NCI-H2107 (cell line): Measurements from ENCODE around the gene TOPBP1.
"Not testable (repeated sequence)": the region's sequence is repeated elsewhere in the genome, so short reads cannot be mapped to it uniquely, and the experiment has no call there.

Source experiments
- DNase-seq: peaks from one replicate; lab custom pipeline; 2025; lab: John Stamatoyannopoulos, UW

The TOPBP1 gene

DNA sequence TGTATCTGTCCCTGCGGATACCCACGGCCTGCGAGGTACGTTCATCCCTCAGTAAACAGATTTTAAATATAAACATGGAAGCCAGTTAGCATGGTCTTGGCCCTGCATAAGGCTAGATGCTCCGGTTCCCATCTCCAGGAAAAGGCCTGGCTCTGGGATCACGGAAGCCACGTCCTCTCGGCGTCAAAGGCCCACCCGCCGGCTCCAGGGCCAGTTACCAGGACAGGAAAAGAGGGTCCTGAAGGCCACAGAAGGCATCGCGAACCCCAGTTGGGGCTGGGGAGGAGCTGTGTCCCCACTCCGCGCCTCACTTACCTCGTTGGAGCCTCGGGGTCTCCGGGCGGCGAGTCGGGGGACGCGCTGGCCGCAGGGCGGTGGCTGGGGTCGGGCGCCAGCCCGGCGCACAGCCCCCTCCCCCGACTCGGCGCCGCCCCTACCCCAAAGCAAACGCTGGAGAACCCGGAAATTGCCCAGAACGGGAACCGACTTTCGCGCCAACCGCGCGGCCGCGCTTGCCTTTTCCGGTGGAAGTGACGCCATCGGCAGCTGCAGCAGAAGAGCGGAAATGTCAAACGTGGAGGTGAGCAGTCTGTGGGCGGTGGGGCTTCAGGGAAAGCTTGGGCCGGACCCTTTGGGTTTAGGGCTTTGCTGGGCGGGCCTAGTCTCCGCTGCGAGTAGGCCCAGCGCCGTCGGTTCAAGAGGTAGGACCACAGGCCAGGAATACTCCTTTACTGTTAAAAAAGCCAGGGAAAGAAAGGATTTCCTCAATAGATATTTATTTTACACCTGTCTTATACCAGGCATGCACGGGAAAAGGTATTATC lies at the start of gene TOPBP1:
TSS of gene TOPBP1 (minus strand) at position 488 of the 824 bp plus-strand sequence. CDS start 814 bp downstream, outside the sequence.
- peak; percentile 75 for DNase-seq

DNA sequence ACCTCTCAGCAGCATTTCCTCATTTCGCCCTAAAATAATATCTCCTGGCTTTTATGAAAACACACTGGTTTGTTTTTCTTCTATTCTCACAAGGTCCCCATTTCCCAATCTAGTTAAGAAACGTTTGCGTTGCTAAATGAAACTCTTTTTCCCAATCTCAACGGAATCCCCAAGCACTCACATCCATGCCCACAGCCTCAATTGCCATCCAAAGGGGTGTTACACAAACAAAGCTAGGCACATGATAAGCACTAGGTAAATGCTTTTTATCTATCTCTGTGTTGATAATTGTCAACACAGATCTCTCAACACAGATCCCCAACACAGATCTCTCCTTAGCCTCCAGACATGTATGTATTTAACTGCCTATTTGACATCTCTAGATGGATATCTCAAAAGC lies 49.3 kb upstream of the TOPBP1 start:
- no peak for DNase-seq

DNA sequence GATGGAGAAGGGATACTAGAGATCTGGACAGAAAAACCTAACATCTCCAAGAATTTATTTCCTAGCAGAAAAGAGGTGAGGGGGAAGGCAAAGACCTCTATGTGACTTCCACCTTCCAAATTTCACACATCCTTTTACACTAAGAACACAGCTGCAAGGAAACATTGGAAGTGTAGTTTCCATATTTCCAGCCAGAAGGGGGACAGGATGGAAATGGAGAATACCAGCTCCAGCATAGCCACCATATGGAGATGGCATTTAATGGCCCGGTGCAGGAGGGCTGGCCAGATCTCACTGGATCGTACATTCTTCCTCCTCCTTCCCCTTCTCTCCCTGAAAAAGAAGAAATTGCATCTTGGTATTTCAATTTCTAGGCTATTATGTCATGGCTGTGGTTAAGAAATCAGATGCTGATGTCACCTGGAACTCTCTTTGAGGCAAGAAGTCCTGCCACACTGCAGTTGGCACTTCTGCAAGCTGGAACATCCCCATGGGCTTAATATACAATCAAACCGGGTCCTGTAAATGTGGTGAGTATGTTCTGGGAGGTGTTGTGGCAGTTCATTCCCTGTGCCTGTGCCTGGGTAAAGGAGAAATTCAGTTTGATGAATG lies 47.5 kb upstream of the TOPBP1 start:
- DNase-seq = no peak

DNA sequence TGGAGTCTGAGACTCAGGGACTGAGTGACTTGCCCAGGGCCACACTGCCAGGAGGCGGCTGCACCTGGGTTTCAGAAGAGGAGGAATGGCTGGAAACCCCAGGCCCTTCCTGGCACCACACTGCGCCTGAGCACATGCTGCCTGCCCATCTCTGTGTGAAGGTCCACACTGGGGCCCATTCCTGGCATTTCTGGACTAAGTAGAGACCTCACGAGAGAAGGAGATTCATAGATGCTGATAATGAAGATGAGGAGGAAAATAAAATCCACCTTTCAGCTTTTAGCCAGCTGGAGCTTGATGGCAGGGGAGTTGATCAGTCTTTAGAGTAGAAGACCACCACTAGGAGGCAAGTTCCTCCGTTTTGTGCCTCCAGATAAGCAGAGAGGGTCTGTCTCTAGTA lies 44.3 kb upstream of the TOPBP1 start:
- no peak for DNase-seq

DNA sequence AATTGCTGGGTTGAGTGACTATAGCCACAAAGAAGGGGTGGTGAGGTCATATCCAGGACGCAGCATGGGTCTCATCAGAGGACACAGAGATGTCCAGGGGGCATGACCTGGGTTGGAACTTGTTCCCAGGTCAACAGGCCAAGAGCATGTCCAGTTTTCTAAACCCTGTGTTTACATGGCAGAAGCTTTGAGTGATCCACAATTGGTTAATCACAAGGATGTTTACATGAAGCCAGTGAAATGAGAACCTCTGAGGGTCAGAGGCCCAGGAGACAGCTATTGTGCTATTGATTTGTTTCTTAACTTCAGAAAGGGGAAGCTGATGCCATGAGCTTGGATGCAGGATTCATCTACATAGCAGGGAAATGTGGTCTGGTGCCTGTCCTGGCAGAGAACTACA lies 42.2 kb upstream of the TOPBP1 start:
- no peak for DNase-seq

DNA sequence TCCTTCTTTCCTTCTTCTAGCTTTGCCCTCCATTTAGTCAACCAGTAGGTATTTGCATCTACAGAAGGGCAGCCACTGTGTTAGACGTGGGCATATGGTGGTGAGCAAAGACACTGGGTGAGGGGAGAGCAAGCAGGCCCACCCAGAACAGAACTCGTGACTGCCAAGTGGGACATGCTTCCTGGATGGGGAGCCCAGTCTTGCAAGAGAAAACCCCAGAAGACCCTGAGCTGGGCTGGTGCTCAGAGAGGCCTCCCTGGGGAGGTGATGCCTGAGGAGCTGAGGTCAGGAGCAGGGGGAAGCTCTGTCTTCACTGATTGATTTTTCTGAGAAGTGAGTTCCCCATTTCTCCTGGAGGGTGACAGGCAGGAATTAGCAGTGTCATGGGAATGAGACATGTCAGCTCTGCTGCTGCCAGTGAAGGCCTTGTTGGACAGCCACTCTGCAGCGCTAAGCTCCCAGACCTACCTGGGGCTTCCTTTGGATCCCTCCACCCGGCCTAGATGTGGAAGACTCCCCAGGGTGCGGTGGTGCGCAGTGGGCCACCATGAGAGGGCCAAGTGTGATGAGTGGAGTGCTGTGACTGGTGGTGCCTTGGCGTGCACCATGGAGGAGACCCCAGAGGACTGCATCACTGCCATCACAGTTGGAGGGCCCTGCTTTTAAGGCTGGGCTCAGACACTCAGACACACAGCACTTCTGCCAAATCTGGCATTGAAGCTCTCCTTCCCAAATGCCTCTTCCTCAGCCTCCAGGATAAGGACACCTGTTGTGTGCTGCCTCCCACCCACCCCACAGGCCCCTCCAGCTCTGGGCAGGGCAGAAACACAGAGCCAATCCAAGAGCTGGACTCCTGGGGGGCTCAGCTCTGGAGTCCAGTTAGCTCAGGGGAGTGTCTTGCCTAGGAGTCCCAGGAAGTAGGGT lies 40.0 kb upstream of the TOPBP1 start:
- DNase-seq = no peak

DNA sequence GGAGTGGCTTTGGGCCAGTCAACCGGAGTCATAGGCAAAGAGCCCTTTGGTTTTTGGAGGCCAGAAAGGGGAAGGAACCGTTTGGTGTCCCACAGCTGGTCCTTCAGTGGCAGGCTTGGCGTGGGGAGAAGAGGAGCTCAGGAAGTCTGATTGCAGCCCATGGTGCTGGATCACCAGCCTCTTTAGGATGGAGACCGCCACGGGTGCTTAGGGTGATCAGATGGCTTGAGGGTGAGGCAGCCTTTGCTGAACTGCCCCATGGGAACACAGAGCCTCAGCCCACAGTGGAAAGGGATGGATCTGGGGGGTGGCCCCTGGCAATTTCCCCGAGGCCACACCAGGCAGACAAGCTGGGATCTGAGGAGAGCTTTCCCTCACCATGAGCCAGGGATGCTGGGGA lies 38.6 kb upstream of the TOPBP1 start:
- DNase-seq = no peak

DNA sequence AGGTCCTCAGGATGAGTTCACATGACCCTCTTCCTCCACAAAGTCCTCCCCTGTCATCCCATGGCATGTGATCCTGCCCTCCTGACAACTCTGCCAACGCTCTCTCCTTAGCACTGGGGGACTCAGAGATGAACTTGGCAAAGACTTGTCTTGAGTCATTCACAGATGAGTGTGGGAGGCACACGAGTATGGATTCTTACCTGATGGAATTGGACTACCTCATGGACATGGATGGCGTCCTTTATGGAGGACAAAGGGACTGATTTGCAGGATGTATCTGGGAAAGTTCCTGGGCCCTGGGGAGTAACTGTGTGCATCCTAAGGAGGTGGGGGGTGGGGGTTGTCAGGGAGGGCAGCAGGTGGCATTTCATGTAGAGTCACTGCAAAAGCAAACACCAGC lies 38.2 kb upstream of the TOPBP1 start:
- no peak for DNase-seq

DNA sequence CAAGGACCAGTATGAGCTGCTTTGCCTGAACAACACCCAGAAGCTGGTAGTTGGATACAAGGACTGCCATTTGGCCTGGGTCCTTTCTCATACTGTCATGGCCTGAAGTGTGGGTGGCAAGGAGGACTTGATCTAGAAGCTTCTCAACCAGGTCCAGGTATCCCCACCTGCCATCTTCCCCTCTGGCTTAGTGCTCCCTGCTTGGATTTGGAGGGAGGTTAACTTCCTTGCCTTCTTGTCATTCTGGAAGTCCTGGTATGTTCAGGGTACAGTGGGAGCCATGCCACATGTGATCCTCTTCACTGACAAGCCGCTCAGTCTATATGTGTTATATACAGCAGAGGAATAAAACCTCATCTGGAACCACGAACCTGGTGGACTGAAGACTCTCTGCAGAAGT lies 37.7 kb upstream of the TOPBP1 start:
- DNase-seq = no peak

DNA sequence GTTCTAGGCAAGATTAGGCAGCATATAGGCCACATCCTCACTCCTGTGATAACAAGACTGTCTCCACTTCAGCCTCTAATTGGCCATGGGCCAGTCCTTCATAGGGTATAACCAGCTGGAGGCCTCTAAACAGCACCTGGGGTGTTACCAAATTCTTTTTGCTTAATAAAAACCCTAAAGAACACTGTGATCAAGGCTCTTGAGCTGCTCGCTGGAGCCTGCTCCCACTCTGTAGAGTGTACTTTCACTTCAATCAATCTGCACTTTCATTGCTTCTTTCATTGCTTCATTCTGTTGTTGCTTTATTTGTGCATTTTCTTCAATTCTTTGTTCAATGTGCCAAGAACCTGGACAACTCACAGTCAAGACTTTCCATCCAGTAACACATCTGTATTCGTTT lies 36.2 kb upstream of the TOPBP1 start:
- no peak for DNase-seq

DNA sequence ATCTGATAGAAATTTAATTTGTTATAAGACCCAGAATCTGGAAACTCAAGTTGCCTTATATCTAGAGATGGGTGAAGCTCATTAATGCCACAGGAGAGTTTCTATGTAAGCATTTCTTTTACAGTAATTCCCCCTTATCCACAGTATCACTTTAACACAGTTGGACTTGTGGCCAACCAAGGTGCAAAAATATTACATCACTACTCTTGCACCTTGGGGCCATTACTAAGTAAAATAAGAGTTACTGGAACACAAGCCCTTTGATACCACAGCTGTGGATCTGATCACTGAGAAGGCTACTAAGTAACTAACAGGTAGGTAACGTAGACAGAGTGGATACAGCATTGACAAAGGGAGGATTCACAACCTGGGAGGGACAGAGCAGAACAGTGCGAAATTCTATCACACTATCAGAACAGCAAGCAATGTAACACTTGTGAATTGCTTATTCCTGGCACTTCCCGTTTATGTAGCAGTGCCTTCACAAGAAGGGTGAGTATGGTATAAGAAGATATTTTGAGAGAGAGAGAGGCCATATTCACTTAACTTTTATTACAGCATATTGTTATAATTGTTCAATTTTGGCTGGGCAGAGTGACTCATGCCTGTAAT lies 33.9 kb upstream of the TOPBP1 start:
- DNase-seq = no peak

DNA sequence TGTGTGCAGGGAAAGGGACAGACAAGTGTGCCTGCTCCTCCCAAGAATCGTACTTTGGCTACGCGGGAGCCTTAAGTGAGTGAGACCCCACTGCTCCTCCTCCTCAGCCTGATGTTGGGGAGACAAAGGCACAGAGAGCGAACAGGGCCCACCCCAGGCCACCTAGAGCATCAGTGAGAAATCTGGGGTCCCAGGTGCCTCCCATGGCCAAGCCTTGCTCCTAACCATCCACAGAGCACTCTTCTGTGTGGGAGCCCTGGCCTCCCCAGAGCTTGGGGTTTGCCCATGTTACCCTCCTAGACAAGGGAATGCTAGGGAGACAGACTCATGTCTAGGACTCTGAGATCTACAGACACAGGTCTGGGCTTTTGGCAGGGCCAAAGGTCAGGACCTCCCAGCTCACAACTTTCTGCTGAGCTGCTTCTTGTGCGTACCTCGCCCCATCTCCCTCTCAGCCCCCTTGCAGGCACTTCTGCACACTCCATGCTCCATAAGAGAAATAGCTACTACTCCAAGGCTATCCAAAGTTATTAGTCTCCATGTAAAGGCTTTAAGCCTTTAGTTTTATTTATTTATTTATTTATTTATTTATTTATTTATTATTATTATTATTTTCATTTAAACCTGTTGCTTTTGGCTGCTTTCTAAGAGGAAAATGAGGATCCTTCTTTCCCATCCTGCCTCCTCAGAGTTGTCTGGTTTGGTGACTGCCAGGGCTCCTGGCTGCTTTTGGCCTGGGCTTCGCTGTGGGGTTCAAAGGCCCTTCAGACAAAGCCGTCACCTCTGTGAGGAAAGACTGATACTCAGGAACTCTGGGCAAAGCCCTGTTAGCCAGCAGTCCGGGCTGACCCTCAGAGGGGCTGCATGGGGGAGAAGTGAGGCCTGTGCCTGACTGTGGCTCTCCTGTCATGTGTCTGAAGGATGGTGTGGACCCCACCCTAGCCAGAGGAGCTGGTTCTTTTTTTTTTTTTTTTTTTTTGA lies 32.8 kb upstream of the TOPBP1 start:
- DNase-seq = no peak

DNA sequence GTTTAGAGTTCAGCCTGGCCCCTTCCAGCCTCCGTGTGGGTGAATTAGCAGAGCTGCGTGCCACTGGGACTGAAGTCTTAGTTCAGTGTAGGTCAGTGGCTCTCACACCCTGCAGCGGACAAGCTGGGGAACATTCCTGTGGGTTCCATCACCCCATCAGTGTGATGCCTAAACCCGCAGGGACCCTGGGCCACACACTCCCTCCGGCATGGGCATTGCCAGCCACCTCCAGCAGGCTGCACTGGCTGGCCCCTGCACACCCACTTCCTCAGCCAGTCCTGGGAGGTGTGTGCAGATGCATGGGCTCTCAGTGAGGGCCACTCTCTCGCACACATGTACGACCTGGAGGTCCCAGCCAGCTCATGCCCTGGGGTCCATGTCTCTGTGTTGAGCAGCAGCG lies 32.1 kb upstream of the TOPBP1 start:
- DNase-seq = no peak

DNA sequence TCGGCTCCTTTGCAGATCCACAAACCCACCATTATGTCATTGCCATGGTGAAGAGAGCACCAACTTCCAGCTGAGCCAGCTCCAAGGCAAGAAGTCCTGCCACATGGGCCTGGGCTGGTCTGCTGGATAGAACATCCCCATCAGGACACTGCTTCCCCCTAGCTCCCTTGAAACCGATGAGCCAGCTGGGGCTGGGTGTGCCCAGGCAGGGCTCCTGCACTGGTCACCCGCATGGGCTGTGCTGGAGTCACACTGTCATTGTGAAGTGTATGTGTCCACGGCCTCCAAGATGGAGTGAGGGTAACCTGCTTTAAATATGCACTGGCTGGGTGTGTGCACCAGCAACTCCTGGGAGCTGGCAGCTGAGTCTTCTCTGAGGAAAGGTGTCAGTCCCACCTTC lies 31.0 kb upstream of the TOPBP1 start:
- no peak for DNase-seq

DNA sequence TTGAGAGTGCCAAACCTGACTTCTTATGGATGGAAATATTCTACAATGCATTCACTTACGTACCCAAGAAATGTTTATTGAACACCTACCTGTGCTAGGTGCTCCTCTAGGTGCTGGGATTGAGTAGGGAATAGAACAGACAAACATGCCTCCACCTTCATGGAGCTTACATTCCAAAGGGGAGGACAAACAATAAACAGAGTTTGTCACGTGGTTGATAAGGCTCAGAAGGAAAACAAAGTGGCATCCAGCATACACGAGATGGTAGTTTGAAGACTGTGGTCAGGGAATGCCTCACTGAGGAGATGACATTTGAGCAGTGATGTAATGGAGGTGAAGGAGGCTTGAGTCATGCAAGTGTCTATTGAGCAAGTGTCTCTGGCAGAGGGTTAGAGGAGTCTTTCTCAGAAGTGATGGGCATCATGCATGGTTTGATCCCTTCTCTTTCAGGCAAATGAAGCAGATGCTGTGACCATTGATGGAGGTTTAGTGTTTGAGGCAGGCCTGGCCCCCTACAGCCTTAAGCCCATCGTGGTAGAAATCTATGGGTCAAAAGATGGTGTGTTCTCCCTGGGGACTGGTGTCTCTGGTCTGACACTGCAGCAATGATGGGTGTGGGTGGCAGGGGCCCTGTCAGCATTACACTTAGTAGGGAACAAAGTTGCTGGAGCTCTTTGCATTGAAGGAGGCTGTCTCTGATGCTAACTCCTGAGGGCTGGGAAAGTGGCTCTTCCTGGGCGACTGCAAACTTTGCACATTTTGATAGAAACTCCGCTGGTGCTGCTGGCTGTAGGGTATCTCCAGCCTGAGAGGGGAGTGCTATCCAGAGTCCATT lies 29.7 kb upstream of the TOPBP1 start:
- DNase-seq = no peak

DNA sequence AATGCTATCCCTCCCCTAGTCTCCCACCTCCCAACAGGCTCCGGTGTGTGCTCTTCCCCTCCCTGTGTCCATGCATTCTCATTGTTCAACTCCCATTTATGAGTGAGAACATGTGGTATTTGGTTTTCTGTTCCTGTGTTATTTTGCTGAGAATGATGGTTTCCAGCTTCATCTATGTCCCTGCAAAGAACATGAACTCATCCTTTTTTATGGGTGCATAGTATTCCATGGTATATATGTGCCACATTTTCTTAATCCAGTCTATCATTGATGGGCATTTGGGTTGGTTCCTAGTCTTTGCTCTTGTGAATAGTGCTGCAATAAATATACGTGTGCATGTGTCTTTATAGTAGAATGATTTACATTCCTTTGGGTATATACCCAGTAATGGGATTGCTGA lies 16.3 kb upstream of the TOPBP1 start:
- DNase-seq = not testable (repeated sequence)

DNA sequence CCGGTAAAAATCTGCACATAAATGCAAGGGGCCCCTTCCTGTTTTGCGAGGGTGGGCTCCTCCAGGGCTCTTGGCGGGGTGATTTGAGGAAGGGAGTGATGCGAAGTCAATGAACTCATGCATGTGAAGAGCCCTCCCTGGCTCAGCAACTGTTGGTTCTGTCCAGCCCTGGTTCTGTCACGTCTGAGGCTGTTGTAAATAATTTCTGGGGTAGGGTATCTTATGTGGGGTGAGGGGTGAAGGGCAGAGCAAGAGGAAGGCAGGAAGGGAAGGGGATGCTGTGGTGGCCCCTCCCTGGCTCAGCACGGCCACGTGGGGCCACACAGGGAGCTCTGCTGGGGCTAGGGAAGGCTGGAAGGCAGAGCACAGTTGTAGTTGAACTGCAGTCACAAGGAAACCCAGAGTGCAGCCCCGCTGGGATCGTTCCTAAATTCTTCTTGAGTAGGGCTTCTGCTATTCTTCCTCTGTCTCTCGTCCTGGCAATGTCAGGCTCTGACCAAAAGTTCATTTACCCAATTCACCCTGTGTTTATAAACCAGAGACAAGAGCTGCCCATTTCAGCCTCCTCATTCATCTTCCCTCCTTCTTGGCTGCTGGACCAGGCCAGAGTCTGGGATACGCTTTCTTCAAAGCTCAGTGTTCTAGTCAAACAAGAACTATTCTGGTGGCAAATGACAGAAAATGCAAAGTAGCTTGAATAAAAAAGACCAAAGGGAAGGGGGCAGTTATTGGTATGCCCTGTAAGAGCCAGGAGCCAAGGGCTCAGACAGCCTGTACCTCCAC lies 14.8 kb upstream of the TOPBP1 start:
- DNase-seq = no peak

DNA sequence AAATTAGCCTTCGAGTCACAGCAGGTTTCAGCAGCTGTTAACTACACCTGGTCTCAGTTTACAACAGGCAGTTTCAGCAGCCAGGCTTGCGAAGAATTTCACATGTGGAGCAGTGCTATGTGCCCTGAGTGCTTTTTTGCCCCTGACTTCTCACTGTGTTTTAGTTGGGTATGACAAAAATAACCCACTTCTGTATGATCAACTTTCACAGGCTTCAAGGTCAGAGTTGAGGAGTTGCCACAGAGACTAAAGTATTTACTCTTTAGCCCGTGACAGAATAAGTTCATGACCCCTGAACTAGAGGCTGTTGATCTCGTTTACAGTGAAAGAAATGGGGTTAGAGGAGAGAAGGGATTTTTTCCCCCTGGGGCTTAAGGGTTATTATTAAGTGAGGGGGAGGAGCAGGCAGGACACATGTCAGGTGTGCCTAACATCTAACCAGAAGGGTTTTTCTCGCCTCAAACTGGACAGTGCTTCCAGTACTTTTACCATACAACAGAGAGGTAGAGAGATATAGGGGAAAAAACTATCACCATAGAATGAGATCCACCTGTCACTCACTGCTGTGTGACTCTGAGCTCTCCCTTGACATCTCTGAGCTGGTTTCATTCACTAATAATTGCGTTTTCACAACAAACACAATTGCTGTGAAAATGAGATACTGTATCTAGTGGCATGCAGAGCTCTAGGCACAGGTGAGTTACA lies 14.0 kb upstream of the TOPBP1 start:
- DNase-seq = no peak
